Osteoblast (primary cell): ENCODE measurements around the gene PERM1. TPM values are rescaled to one million over a fixed set of nuclear protein-coding genes. Genes with fewer than 3 reads are reported as not detected.

Experiments used
- DNase-seq: peaks from one replicate; pipeline ENCODE4 v3.0.0; 2011; ENCODE audit warnings: low spot score, mixed read lengths; ENCODE audit not compliant: insufficient read length; ENCODE audit errors: missing footprints
- H2AFZ ChIP-seq: 2 replicates; pipeline ENCODE4 v1.6.0; 2011; ENCODE audit warnings: mild to moderate bottlenecking, low read length
- H3K27ac ChIP-seq: 2 replicates; pipeline ENCODE4 v1.5.1; 2011; ENCODE audit warnings: mild to moderate bottlenecking, low read depth, low read length, moderate library complexity
- H3K27me3 ChIP-seq: 2 replicates; pipeline ENCODE4 v1.6.0; 2012; ENCODE audit warnings: mild to moderate bottlenecking, control low read depth, inconsistent platforms, low read length, moderate library complexity; ENCODE audit not compliant: insufficient read depth
- H3K36me3 ChIP-seq: 2 replicates; pipeline ENCODE4 v1.5.1; 2011; ENCODE audit warnings: mild to moderate bottlenecking, low read length, control low read depth, moderate library complexity; ENCODE audit not compliant: insufficient read depth
- H3K4me1 ChIP-seq: 2 replicates; pipeline ENCODE4 v1.5.1; 2011; ENCODE audit warnings: mild to moderate bottlenecking, low read length, control low read depth, moderate library complexity; ENCODE audit not compliant: insufficient read depth
- H3K4me2 ChIP-seq: 2 replicates; pipeline ENCODE4 v1.6.0; 2011; ENCODE audit warnings: mild to moderate bottlenecking, low read length; ENCODE audit not compliant: insufficient read depth
- H3K4me3 ChIP-seq: fragments of 200-600 bp; sonication (generic); 3 replicates; pipeline ENCODE4 v1.5.1; 2012; ENCODE audit warnings: mild to moderate bottlenecking, low read length, inconsistent platforms; ENCODE audit not compliant: insufficient read depth
- H3K79me2 ChIP-seq: 2 replicates; pipeline ENCODE4 v1.6.0; 2012; ENCODE audit warnings: mild to moderate bottlenecking, low read length, control low read depth, inconsistent platforms; ENCODE audit not compliant: insufficient read depth
- H3K9me3 ChIP-seq: 2 replicates; pipeline ENCODE4 v1.5.1; 2011; ENCODE audit warnings: low read depth, low read length, control low read depth
- H4K20me1 ChIP-seq: 2 replicates; pipeline ENCODE4 v1.6.0; 2012; ENCODE audit warnings: mild to moderate bottlenecking, low read length, control low read depth; ENCODE audit not compliant: insufficient read depth
- total RNA-seq: library from RNA; depleted of rRNA; stranded (reverse); fragments of >200 nt; gene quantifications from 2 replicates; pipeline ENCODE4 v1.2.3, GENCODE V29; 2012
- TF ChIP-seq, protein P1 (sequence below): IDR thresholded peaks from 2 replicates; pipeline ENCODE4 v1.5.1; 2011; ENCODE audit warnings: mild to moderate bottlenecking, low read depth, low read length, moderate library complexity; ENCODE audit errors: extremely low read depth

The PERM1 gene
- total RNA-seq, 1 donor = not detected

DNA sequence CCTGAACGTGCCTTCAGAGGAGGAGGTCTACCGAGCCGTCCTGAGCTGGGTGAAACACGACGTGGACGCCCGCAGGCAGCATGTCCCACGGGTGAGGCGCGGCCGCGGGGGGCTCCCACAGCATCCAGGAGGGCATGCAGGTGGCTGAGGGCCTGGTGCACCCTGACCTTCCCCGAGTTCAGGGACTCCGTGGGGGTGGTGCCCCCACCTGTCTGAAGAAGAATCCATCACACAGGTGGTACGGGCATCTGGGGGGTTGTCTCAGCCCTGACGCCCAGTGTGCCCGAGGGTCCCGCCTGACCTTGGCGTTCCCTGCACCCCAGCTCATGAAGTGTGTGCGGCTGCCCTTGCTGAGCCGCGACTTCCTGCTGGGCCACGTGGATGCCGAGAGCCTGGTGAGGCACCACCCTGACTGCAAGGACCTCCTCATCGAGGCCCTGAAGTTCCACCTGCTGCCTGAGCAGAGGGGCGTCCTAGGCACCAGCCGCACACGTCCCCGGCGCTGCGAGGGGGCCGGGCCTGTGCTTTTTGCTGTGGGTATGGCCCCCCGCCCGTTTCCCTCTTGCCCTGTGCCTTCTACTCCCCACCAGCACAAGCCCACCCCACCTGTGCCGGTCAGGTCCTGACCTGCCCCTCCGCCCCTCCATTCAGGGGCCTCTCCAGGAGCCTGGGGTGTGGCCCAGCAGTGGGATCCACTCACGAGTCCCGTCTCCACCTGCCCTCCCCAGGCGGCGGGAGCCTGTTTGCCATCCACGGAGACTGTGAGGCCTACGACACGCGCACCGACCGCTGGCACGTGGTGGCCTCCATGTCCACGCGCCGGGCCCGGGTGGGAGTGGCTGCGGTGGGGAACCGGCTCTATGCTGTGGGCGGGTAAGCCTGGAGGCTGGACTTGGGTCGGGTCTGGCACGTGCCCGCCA lies 19.3 kb downstream of the PERM1 start:
- no peaks in the 10 kb centered on the region for H3K9me3 ChIP-seq
- H3K79me2 ChIP-seq = peaks cover 14% of the 10 kb centered on the region
- H4K20me1 ChIP-seq = peaks cover 10% of the 10 kb centered on the region
- no peak overlapping the region for H3K4me2 ChIP-seq
- peaks cover 10% of the 10 kb centered on the region for H3K36me3 ChIP-seq
- H3K4me3 ChIP-seq = no peak overlapping the region
- TF ChIP-seq, protein P1, sequence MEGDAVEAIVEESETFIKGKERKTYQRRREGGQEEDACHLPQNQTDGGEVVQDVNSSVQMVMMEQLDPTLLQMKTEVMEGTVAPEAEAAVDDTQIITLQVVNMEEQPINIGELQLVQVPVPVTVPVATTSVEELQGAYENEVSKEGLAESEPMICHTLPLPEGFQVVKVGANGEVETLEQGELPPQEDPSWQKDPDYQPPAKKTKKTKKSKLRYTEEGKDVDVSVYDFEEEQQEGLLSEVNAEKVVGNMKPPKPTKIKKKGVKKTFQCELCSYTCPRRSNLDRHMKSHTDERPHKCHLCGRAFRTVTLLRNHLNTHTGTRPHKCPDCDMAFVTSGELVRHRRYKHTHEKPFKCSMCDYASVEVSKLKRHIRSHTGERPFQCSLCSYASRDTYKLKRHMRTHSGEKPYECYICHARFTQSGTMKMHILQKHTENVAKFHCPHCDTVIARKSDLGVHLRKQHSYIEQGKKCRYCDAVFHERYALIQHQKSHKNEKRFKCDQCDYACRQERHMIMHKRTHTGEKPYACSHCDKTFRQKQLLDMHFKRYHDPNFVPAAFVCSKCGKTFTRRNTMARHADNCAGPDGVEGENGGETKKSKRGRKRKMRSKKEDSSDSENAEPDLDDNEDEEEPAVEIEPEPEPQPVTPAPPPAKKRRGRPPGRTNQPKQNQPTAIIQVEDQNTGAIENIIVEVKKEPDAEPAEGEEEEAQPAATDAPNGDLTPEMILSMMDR = no peak
- no peak overlapping the region for H2AFZ ChIP-seq
- DNase-seq = peak; percentile 90
- no peaks in the 10 kb centered on the region for H3K27me3 ChIP-seq
- peaks cover 18% of the 10 kb centered on the region for H3K4me1 ChIP-seq
- no peak overlapping the region for H3K27ac ChIP-seq

GRCh38 chr1:961132-961669 lies 20.7 kb downstream of the PERM1 start:
- no peak overlapping the region for H2AFZ ChIP-seq
- H3K27ac ChIP-seq = no peak overlapping the region
- TF ChIP-seq, protein P1 = no peak
- no peaks in the 10 kb centered on the region for H3K9me3 ChIP-seq
- H4K20me1 ChIP-seq = peaks cover 22% of the 10 kb centered on the region
- no peaks in the 10 kb centered on the region for H3K27me3 ChIP-seq
- H3K4me1 ChIP-seq = peaks cover 19% of the 10 kb centered on the region
- H3K36me3 ChIP-seq = peaks cover 20% of the 10 kb centered on the region
- H3K4me3 ChIP-seq = peak overlapping the region; percentile 91
- H3K79me2 ChIP-seq = peaks cover 28% of the 10 kb centered on the region
- DNase-seq = peak; percentile 97
- H3K4me2 ChIP-seq = peak overlapping the region; percentile 69

GRCh38 chr1:960363-961131 lies 21.3 kb downstream of the PERM1 start, which contains the start of gene KLHL17:
Gene KLHL17 (plus strand): TSS chr1:960584. CDS start chr1:960694, 110 bp downstream.
- H4K20me1 ChIP-seq = peaks cover 25% of the 10 kb centered on the region
- no peaks in the 10 kb centered on the region for H3K27me3 ChIP-seq
- DNase-seq = peak; percentile 100
- H3K4me3 ChIP-seq = peak within 1 kb of the TSS; percentile 91
- TF ChIP-seq, protein P1 = no peak
- peaks cover 31% of the 10 kb centered on the region for H3K79me2 ChIP-seq
- peak within 1 kb of the TSS; percentile 22 for H2AFZ ChIP-seq
- H3K4me2 ChIP-seq = peak within 1 kb of the TSS; percentile 69
- H3K9me3 ChIP-seq = no peaks in the 10 kb centered on the region
- peaks cover 25% of the 10 kb centered on the region for H3K36me3 ChIP-seq
- peaks cover 13% of the 10 kb centered on the region for H3K4me1 ChIP-seq
- H3K27ac ChIP-seq = no peak within 1 kb of the TSS
